ENCODE measurements around the gene IL10.

GRCh38 chr1:206766251-206766856, 5.9 kb downstream of the IL10 start:
- no peak for TF ChIP-seq YY1 (IDR thresholded peaks at IDR 0.05; ENCODE audit: insufficient read depth, insufficient read length)
- no peak for TF ChIP-seq SUZ12 (IDR thresholded peaks at IDR 0.05; ENCODE audit: extremely low read depth, insufficient read depth, insufficient read length)
- no peak for TF ChIP-seq ZNF274 (IDR thresholded peaks at IDR 0.05; ENCODE audit: low read depth, low read length)
